ENCODE data around the gene APLP2.

APLP2 gene

GRCh38 chr11:130037058-130037457 lies 32.6 kb upstream of the APLP2 start:
- TF ChIP-seq, protein P1, sequence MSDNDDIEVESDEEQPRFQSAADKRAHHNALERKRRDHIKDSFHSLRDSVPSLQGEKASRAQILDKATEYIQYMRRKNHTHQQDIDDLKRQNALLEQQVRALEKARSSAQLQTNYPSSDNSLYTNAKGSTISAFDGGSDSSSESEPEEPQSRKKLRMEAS (IDR thresholded peaks at IDR 0.05; ENCODE audit: low read depth, low read length) = no peak
- TF ChIP-seq, protein P2, sequence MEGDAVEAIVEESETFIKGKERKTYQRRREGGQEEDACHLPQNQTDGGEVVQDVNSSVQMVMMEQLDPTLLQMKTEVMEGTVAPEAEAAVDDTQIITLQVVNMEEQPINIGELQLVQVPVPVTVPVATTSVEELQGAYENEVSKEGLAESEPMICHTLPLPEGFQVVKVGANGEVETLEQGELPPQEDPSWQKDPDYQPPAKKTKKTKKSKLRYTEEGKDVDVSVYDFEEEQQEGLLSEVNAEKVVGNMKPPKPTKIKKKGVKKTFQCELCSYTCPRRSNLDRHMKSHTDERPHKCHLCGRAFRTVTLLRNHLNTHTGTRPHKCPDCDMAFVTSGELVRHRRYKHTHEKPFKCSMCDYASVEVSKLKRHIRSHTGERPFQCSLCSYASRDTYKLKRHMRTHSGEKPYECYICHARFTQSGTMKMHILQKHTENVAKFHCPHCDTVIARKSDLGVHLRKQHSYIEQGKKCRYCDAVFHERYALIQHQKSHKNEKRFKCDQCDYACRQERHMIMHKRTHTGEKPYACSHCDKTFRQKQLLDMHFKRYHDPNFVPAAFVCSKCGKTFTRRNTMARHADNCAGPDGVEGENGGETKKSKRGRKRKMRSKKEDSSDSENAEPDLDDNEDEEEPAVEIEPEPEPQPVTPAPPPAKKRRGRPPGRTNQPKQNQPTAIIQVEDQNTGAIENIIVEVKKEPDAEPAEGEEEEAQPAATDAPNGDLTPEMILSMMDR (IDR thresholded peaks at IDR 0.05; ENCODE audit: low read depth, low read length) = no peak
- TF ChIP-seq POLR2A (IDR thresholded peaks at IDR 0.05; ENCODE audit: extremely low read depth, insufficient read length) (no peak), MYC (IDR thresholded peaks at IDR 0.05; ENCODE audit: low read depth, low read length) (no peak)
- H3K4me3 ChIP-seq (ENCODE audit: low read depth, low read length) = no peak overlapping the region
- no peak for DNase-seq (ENCODE audit: low read depth)

- H3K4me3 ChIP-seq (ENCODE audit: low read depth, low read length) = no peak overlapping the region
- no peak for DNase-seq (ENCODE audit: low read depth)
- TF ChIP-seq, protein P2 (IDR thresholded peaks at IDR 0.05; ENCODE audit: low read depth, low read length) = no peak
- TF ChIP-seq MYC (IDR thresholded peaks at IDR 0.05; ENCODE audit: low read depth, low read length) = no peak
- TF ChIP-seq, protein P1 (IDR thresholded peaks at IDR 0.05; ENCODE audit: low read depth, low read length) = no peak
- TF ChIP-seq POLR2A (IDR thresholded peaks at IDR 0.05; ENCODE audit: extremely low read depth, insufficient read length) = no peak
These were observed 31.7 kb upstream of the APLP2 start for GRCh38 chr11:130037881-130038585.

- no peak overlapping the region for H3K4me3 ChIP-seq (ENCODE audit: low read depth, low read length)
- TF ChIP-seq, protein P1 (IDR thresholded peaks at IDR 0.05; ENCODE audit: low read depth, low read length) = no peak
- TF ChIP-seq POLR2A (IDR thresholded peaks at IDR 0.05; ENCODE audit: extremely low read depth, insufficient read length) (no peak), MYC (IDR thresholded peaks at IDR 0.05; ENCODE audit: low read depth, low read length) (no peak)
- TF ChIP-seq, protein P2 (IDR thresholded peaks at IDR 0.05; ENCODE audit: low read depth, low read length) = no peak
- no peak for DNase-seq (ENCODE audit: low read depth)
These were observed 29.3 kb upstream of the APLP2 start for GRCh38 chr11:130040281-130040940.

GRCh38 chr11:130042093-130042591 lies 27.6 kb upstream of the APLP2 start:
- H3K4me3 ChIP-seq (ENCODE audit: low read depth, low read length) = no peak overlapping the region
- peak; percentile 69 for DNase-seq (ENCODE audit: low read depth)
- TF ChIP-seq, protein P1 (IDR thresholded peaks at IDR 0.05; ENCODE audit: low read depth, low read length) = peak; percentile 69
- TF ChIP-seq, protein P2 (IDR thresholded peaks at IDR 0.05; ENCODE audit: low read depth, low read length) = no peak
- TF ChIP-seq POLR2A (IDR thresholded peaks at IDR 0.05; ENCODE audit: extremely low read depth, insufficient read length) = no peak
- peak; percentile 34; the same call in 1 of the 2 replicates for TF ChIP-seq MYC (IDR thresholded peaks at IDR 0.05; ENCODE audit: low read depth, low read length)

- TF ChIP-seq, protein P1 (IDR thresholded peaks at IDR 0.05; ENCODE audit: low read depth, low read length) = no peak
- no peak for TF ChIP-seq MYC (IDR thresholded peaks at IDR 0.05; ENCODE audit: low read depth, low read length)
- TF ChIP-seq, protein P2 (IDR thresholded peaks at IDR 0.05; ENCODE audit: low read depth, low read length) = no peak
- TF ChIP-seq POLR2A (IDR thresholded peaks at IDR 0.05; ENCODE audit: extremely low read depth, insufficient read length) = no peak
- no peak overlapping the region for H3K4me3 ChIP-seq (ENCODE audit: low read depth, low read length)
- no peak for DNase-seq (ENCODE audit: low read depth)
These were observed 26.1 kb upstream of the APLP2 start for GRCh38 chr11:130043575-130043974.
